ENCODE results near the gene RPTOR.

The RPTOR gene

GRCh38 chr17:80887639-80888175 lies 343.1 kb downstream of the RPTOR start:
- FAIRE-seq, result no peak

- FAIRE-seq, result no peak
These were observed 343.9 kb downstream of the RPTOR start for GRCh38 chr17:80888276-80889160.

- no peak for FAIRE-seq
These were observed 344.9 kb downstream of the RPTOR start for GRCh38 chr17:80889231-80890195.

- no peak for FAIRE-seq
These were observed 345.7 kb downstream of the RPTOR start for GRCh38 chr17:80890196-80890920.

- no peak for FAIRE-seq
These were observed 346.3 kb downstream of the RPTOR start for GRCh38 chr17:80890921-80891396.

- FAIRE-seq, result no peak
These were observed 346.9 kb downstream of the RPTOR start for GRCh38 chr17:80891397-80892018.

- FAIRE-seq, result no peak
These were observed 347.6 kb downstream of the RPTOR start for GRCh38 chr17:80892019-80892855.

GRCh38 chr17:80892900-80893603 lies 348.4 kb downstream of the RPTOR start:
- FAIRE-seq, result no peak

- no peak for FAIRE-seq
These were observed 349.2 kb downstream of the RPTOR start for GRCh38 chr17:80893604-80894438.

- FAIRE-seq, result no peak
These were observed 349.7 kb downstream of the RPTOR start for GRCh38 chr17:80894439-80894721.

- no peak for FAIRE-seq
These were observed 350.1 kb downstream of the RPTOR start for GRCh38 chr17:80894726-80895125.

- no peak for FAIRE-seq
These were observed 350.7 kb downstream of the RPTOR start for GRCh38 chr17:80895366-80895765.

GRCh38 chr17:80898716-80899115 lies 354.1 kb downstream of the RPTOR start:
- FAIRE-seq, result no peak

- no peak for FAIRE-seq
These were observed 355.0 kb downstream of the RPTOR start for GRCh38 chr17:80899402-80900268.

- no peak for FAIRE-seq
These were observed 356.7 kb downstream of the RPTOR start for GRCh38 chr17:80901319-80901718.

GRCh38 chr17:80902197-80902962 lies 357.7 kb downstream of the RPTOR start:
- FAIRE-seq, result no peak

- no peak for FAIRE-seq
These were observed 358.4 kb downstream of the RPTOR start for GRCh38 chr17:80902963-80903611.

Measured in TTC549 (cell line).